ENCODE results near the gene AIF1L. TPM values are rescaled to one million over a fixed set of nuclear protein-coding genes. Genes with fewer than 3 reads are reported as not detected.

Gene AIF1L
- total RNA-seq, 1 experiment from 2014 or later = 103 TPM

DNA sequence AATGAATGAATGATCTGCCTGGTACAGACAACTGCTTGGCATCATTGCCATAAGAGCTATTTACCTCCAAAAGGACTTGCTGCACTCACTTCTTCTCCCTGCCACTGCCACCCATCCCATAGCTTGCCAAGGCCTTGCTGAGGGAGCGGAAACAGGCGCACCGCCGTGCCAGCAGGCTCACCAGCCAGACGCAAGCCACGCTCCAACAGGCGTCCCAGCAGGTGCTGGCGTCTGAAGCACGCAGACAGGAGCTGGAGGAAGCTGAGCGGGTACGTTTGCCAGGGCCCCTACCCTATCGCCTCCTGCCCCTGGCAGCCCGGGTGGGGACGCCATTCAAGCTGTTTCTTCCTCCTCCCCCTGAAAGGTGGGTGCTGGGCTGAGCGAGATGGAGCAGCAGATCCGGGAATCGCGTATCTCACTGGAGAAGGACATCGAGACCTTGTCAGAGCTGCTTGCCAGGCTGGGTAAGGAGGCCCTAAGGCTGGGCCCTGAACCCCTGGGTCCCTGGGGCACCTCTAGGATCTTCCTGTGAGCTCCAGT is 8.9 kb upstream of the AIF1L start (continued):
- TF ChIP-seq, protein P1, sequence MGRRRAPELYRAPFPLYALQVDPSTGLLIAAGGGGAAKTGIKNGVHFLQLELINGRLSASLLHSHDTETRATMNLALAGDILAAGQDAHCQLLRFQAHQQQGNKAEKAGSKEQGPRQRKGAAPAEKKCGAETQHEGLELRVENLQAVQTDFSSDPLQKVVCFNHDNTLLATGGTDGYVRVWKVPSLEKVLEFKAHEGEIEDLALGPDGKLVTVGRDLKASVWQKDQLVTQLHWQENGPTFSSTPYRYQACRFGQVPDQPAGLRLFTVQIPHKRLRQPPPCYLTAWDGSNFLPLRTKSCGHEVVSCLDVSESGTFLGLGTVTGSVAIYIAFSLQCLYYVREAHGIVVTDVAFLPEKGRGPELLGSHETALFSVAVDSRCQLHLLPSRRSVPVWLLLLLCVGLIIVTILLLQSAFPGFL (CRISPR knock-in tag; IDR thresholded peaks at IDR 0.05; ENCODE audit: borderline replicate concordance) = no peak

DNA sequence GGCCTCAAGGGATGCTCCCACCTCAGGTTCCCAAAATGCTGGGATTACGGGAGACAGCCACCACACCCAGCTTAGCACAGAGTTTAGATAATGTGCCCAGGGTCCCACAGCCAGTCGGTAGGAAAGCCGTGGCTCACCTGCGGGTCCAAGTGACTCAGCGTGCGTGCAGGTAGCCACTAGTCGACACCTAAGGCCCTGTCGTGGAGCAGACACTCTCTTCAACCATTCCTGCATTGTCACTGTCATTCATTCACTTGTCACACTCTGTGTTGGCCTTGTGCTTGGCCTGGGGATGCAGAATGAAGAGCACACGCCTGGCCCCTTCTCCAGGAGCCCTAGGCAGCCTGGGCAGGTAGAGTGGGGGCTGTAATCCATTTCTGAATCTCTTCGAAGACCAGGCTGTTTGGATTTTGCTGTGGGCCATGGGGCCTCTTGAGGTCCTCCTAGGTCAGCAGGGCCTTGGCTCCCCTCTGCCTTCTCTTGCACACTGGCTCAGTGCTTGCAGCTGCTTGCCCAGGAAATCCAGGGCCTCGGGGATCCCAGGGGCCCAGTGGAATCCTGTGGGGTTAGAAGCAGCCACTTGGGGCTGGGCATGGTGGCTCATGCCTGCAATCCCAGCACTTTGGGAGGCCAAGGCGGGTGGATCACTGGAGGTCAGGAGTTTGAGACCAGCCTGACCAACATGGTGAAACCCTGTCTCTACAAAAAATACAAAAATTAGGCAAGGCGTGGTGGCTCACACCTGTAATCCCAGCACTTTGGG is 6.1 kb upstream of the AIF1L start:
- ChIA-PET CTCF (no interaction called here), POLR2A (no interaction called here)
- no peak overlapping the region for H3K4me3 Mint-ChIP-seq
- ATAC-seq (no peak), DNase-seq (ENCODE audit: low spot score) (no peak)
- no peak overlapping the region for H3K27ac Mint-ChIP-seq
- H3K27me3 Mint-ChIP-seq (ENCODE audit: low read depth) = no peaks in the 10 kb centered on the region
- H3K9me3 Mint-ChIP-seq = no peaks in the 10 kb centered on the region
- no peaks in the 10 kb centered on the region; the same call in 1 of the 2 replicates for H3K36me3 Mint-ChIP-seq
- H3K4me1 Mint-ChIP-seq = peaks cover 6% of the 10 kb centered on the region
- no peak for TF ChIP-seq OVOL2 (CRISPR knock-in tag; IDR thresholded peaks at IDR 0.05; ENCODE audit: borderline replicate concordance)
- TF ChIP-seq, protein P2, sequence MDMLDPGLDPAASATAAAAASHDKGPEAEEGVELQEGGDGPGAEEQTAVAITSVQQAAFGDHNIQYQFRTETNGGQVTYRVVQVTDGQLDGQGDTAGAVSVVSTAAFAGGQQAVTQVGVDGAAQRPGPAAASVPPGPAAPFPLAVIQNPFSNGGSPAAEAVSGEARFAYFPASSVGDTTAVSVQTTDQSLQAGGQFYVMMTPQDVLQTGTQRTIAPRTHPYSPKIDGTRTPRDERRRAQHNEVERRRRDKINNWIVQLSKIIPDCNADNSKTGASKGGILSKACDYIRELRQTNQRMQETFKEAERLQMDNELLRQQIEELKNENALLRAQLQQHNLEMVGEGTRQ (CRISPR knock-in tag; IDR thresholded peaks at IDR 0.05) = no peak
- TF ChIP-seq TCF7 (CRISPR knock-in tag; IDR thresholded peaks at IDR 0.05; ENCODE audit: low read depth) = no peak
- no peak for TF ChIP-seq FOXJ3 (CRISPR knock-in tag; IDR thresholded peaks at IDR 0.05; ENCODE audit: borderline replicate concordance)
- TF ChIP-seq ZNF219 (CRISPR knock-in tag; IDR thresholded peaks at IDR 0.05; ENCODE audit: borderline replicate concordance) = no peak
- TF ChIP-seq, protein P3, sequence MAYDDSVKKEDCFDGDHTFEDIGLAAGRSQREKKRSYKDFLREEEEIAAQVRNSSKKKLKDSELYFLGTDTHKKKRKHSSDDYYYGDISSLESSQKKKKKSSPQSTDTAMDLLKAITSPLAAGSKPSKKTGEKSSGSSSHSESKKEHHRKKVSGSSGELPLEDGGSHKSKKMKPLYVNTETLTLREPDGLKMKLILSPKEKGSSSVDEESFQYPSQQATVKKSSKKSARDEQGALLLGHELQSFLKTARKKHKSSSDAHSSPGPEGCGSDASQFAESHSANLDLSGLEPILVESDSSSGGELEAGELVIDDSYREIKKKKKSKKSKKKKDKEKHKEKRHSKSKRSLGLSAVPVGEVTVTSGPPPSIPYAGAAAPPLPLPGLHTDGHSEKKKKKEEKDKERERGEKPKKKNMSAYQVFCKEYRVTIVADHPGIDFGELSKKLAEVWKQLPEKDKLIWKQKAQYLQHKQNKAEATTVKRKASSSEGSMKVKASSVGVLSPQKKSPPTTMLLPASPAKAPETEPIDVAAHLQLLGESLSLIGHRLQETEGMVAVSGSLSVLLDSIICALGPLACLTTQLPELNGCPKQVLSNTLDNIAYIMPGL (CRISPR knock-in tag; IDR thresholded peaks at IDR 0.05) = no peak
- no peak for TF ChIP-seq ATF1 (CRISPR knock-in tag; IDR thresholded peaks at IDR 0.05)
- TF ChIP-seq, protein P4, sequence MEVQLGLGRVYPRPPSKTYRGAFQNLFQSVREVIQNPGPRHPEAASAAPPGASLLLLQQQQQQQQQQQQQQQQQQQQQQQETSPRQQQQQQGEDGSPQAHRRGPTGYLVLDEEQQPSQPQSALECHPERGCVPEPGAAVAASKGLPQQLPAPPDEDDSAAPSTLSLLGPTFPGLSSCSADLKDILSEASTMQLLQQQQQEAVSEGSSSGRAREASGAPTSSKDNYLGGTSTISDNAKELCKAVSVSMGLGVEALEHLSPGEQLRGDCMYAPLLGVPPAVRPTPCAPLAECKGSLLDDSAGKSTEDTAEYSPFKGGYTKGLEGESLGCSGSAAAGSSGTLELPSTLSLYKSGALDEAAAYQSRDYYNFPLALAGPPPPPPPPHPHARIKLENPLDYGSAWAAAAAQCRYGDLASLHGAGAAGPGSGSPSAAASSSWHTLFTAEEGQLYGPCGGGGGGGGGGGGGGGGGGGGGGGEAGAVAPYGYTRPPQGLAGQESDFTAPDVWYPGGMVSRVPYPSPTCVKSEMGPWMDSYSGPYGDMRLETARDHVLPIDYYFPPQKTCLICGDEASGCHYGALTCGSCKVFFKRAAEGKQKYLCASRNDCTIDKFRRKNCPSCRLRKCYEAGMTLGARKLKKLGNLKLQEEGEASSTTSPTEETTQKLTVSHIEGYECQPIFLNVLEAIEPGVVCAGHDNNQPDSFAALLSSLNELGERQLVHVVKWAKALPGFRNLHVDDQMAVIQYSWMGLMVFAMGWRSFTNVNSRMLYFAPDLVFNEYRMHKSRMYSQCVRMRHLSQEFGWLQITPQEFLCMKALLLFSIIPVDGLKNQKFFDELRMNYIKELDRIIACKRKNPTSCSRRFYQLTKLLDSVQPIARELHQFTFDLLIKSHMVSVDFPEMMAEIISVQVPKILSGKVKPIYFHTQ (CRISPR knock-in tag; IDR thresholded peaks at IDR 0.05) = no peak
- no peak for TF ChIP-seq ZNF317 (CRISPR knock-in tag; IDR thresholded peaks at IDR 0.05; ENCODE audit: borderline replicate concordance, low read depth)
- TF ChIP-seq, protein P5, sequence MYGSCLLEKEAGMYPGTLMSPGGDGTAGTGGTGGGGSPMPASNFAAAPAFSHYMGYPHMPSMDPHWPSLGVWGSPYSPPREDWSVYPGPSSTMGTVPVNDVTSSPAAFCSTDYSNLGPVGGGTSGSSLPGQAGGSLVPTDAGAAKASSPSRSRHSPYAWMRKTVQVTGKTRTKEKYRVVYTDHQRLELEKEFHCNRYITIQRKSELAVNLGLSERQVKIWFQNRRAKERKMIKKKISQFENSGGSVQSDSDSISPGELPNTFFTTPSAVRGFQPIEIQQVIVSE (CRISPR knock-in tag; IDR thresholded peaks at IDR 0.05; ENCODE audit: borderline replicate concordance) = no peak
- TF ChIP-seq, protein P6, sequence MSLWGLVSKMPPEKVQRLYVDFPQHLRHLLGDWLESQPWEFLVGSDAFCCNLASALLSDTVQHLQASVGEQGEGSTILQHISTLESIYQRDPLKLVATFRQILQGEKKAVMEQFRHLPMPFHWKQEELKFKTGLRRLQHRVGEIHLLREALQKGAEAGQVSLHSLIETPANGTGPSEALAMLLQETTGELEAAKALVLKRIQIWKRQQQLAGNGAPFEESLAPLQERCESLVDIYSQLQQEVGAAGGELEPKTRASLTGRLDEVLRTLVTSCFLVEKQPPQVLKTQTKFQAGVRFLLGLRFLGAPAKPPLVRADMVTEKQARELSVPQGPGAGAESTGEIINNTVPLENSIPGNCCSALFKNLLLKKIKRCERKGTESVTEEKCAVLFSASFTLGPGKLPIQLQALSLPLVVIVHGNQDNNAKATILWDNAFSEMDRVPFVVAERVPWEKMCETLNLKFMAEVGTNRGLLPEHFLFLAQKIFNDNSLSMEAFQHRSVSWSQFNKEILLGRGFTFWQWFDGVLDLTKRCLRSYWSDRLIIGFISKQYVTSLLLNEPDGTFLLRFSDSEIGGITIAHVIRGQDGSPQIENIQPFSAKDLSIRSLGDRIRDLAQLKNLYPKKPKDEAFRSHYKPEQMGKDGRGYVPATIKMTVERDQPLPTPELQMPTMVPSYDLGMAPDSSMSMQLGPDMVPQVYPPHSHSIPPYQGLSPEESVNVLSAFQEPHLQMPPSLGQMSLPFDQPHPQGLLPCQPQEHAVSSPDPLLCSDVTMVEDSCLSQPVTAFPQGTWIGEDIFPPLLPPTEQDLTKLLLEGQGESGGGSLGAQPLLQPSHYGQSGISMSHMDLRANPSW (CRISPR knock-in tag; conservative IDR thresholded peaks at IDR 0.05; ENCODE audit: low read depth) = no peak
- TF ChIP-seq, protein P7, sequence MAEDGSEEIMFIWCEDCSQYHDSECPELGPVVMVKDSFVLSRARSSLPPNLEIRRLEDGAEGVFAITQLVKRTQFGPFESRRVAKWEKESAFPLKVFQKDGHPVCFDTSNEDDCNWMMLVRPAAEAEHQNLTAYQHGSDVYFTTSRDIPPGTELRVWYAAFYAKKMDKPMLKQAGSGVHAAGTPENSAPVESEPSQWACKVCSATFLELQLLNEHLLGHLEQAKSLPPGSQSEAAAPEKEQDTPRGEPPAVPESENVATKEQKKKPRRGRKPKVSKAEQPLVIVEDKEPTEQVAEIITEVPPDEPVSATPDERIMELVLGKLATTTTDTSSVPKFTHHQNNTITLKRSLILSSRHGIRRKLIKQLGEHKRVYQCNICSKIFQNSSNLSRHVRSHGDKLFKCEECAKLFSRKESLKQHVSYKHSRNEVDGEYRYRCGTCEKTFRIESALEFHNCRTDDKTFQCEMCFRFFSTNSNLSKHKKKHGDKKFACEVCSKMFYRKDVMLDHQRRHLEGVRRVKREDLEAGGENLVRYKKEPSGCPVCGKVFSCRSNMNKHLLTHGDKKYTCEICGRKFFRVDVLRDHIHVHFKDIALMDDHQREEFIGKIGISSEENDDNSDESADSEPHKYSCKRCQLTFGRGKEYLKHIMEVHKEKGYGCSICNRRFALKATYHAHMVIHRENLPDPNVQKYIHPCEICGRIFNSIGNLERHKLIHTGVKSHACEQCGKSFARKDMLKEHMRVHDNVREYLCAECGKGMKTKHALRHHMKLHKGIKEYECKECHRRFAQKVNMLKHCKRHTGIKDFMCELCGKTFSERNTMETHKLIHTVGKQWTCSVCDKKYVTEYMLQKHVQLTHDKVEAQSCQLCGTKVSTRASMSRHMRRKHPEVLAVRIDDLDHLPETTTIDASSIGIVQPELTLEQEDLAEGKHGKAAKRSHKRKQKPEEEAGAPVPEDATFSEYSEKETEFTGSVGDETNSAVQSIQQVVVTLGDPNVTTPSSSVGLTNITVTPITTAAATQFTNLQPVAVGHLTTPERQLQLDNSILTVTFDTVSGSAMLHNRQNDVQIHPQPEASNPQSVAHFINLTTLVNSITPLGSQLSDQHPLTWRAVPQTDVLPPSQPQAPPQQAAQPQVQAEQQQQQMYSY (CRISPR knock-in tag; IDR thresholded peaks at IDR 0.05) = no peak
- TF ChIP-seq PRRX2 (CRISPR knock-in tag; IDR thresholded peaks at IDR 0.05) = no peak
- TF ChIP-seq, protein P1 (CRISPR knock-in tag; IDR thresholded peaks at IDR 0.05; ENCODE audit: borderline replicate concordance) = no peak
- no peak for TF ChIP-seq TP53 (CRISPR knock-in tag; IDR thresholded peaks at IDR 0.05)
